HepG2 (cell line): ENCODE measurements around the gene NHSL1. TPM values are rescaled to one million over a fixed set of nuclear protein-coding genes. Genes with fewer than 3 reads are reported as not detected.
A peak's percentile ranks its signal among the peaks of the same experiment; 100 is the strongest.

ENCODE experiments used
- CCAR2 ChIP-seq: fragments of 200-400 bp; formaldehyde crosslinking; optimal IDR thresholded peaks from 2 replicates; pipeline ENCODE3; 2018; ENCODE audit warnings: low read depth, mild to moderate bottlenecking, low read length, moderate library complexity
- MED13 ChIP-seq: sonication (generic); formaldehyde crosslinking; IDR thresholded peaks from 2 replicates; pipeline ENCODE4 v1.5.0; 2020; ENCODE audit warnings: missing genetic modification reagents
- NFE2L2 ChIP-seq: fragments of 150-350 bp; IDR thresholded peaks from 2 replicates; pipeline ENCODE4 v1.6.1; 2014; ENCODE audit warnings: low read length
- PCBP1 ChIP-seq: fragments of 200-400 bp; formaldehyde crosslinking; IDR thresholded peaks from 2 replicates; pipeline ENCODE4 v1.6.1; 2017; ENCODE audit warnings: mild to moderate bottlenecking, low read depth, low read length, borderline replicate concordance
- PHF5A ChIP-seq: IDR thresholded peaks from one replicate; pipeline ENCODE4 v1.6.1; 2018; ENCODE audit warnings: low read depth, missing genetic modification reagents; ENCODE audit not compliant: unreplicated experiment
- RFX5 ChIP-seq: IDR thresholded peaks from 2 replicates; pipeline ENCODE4 v1.6.1; 2011; ENCODE audit warnings: low read depth, low read length, improper control_type of control experiment
- RNF2 ChIP-seq: fragments of 450-650 bp; conservative IDR thresholded peaks from 2 replicates; pipeline ENCODE4 v1.6.1; 2016; ENCODE audit warnings: low read depth
- SP5 ChIP-seq: IDR thresholded peaks from 2 replicates; pipeline ENCODE4 v1.6.1; 2016; ENCODE audit warnings: low read depth, borderline replicate concordance
- TARDBP ChIP-seq: sonication (generic); formaldehyde crosslinking; IDR thresholded peaks from 2 replicates; pipeline ENCODE4 v1.8.0; 2022; ENCODE audit warnings: mild to moderate bottlenecking, missing genetic modification reagents
- ZBTB1 ChIP-seq: sonication (generic); formaldehyde crosslinking; IDR thresholded peaks from 2 replicates; pipeline ENCODE4 v1.4.0; 2020; ENCODE audit warnings: missing genetic modification reagents, borderline replicate concordance
- ZNF10 ChIP-seq: sonication (generic); formaldehyde crosslinking; IDR thresholded peaks from 2 replicates; pipeline ENCODE4 v1.4.0; 2020; ENCODE audit warnings: mild to moderate bottlenecking, low read depth, missing genetic modification reagents, borderline replicate concordance
- ZNF33A ChIP-seq: sonication (generic); formaldehyde crosslinking; IDR thresholded peaks from 2 replicates; pipeline ENCODE4 v1.5.1; 2020; ENCODE audit warnings: missing genetic modification reagents, mild to moderate bottlenecking, moderate library complexity, borderline replicate concordance
- ZNF34 ChIP-seq: sonication (generic); formaldehyde crosslinking; IDR thresholded peaks from 2 replicates; pipeline ENCODE4 v1.4.0; 2020; ENCODE audit warnings: mild to moderate bottlenecking, missing genetic modification reagents, borderline replicate concordance
- ZNF44 ChIP-seq: sonication (generic); formaldehyde crosslinking; IDR thresholded peaks from 2 replicates; pipeline ENCODE4 v1.5.1; 2020; ENCODE audit warnings: mild to moderate bottlenecking, missing genetic modification reagents
- ZNF644 ChIP-seq: IDR thresholded peaks from 2 replicates; pipeline ENCODE4 v1.6.1; 2016; ENCODE audit warnings: low read depth
- ZXDC ChIP-seq: sonication (generic); formaldehyde crosslinking; IDR thresholded peaks from 2 replicates; pipeline ENCODE4 v1.5.0; 2020; ENCODE audit warnings: mild to moderate bottlenecking, missing genetic modification reagents
- polyA plus RNA-seq, 8 experiments: library from polyadenylated mRNA; depleted of rRNA in 3 of 8; stranded (reverse) in 7 of 8; unstranded in 1 of 8; fragments of >200 nt; fragmentation: Illumina TruSeq in 4 of 8; extraction: Trizol in 4 of 8; gene quantifications; 2 replicates each; pipeline versions ENCODE4 v1.2.1 to v1.2.3, GENCODE V29; 2011 to 2016; ENCODE audit warnings: low read depth in 4 of 8, missing spikeins in 1 of 8, mixed read lengths in 1 of 8; ENCODE audit not compliant: insufficient read depth in 1 of 8
- total RNA-seq, 5 experiments: library from RNA; depleted of rRNA; stranded (reverse); fragments of >200 nt; fragmentation: Illumina TruSeq; extraction: Trizol; gene quantifications; 2 replicates each; pipeline ENCODE4 v1.2.3, GENCODE V29; 2016; ENCODE audit warnings: low read depth in 1 of 5
- TF ChIP-seq, protein P1 (sequence below): sonication (generic); formaldehyde crosslinking; IDR thresholded peaks from 2 replicates; pipeline ENCODE4 v1.5.1; 2020; ENCODE audit warnings: missing genetic modification reagents, mild to moderate bottlenecking, borderline replicate concordance
- TF ChIP-seq, protein P2 (sequence below): IDR thresholded peaks from 2 replicates; pipeline ENCODE4 v1.6.1; 2018; ENCODE audit warnings: missing genetic modification reagents
- TF ChIP-seq, protein P3 (sequence below): sonication (generic); formaldehyde crosslinking; conservative IDR thresholded peaks from 2 replicates; pipeline ENCODE4 v1.8.0; 2022; ENCODE audit warnings: mild to moderate bottlenecking, moderate library complexity, missing genetic modification reagents
- TF ChIP-seq, protein P4 (sequence below): sonication (generic); formaldehyde crosslinking; IDR thresholded peaks from 2 replicates; pipeline ENCODE4 v1.8.1; 2023; ENCODE audit warnings: mild to moderate bottlenecking, moderate library complexity, missing genetic modification reagents

NHSL1 gene
- total and polyA plus RNA-seq, 2 of the 13 experiments (the other 11 are each of a cell fraction or from before 2014, with no cell fraction given) = 24.9 to 53.6 TPM

DNA sequence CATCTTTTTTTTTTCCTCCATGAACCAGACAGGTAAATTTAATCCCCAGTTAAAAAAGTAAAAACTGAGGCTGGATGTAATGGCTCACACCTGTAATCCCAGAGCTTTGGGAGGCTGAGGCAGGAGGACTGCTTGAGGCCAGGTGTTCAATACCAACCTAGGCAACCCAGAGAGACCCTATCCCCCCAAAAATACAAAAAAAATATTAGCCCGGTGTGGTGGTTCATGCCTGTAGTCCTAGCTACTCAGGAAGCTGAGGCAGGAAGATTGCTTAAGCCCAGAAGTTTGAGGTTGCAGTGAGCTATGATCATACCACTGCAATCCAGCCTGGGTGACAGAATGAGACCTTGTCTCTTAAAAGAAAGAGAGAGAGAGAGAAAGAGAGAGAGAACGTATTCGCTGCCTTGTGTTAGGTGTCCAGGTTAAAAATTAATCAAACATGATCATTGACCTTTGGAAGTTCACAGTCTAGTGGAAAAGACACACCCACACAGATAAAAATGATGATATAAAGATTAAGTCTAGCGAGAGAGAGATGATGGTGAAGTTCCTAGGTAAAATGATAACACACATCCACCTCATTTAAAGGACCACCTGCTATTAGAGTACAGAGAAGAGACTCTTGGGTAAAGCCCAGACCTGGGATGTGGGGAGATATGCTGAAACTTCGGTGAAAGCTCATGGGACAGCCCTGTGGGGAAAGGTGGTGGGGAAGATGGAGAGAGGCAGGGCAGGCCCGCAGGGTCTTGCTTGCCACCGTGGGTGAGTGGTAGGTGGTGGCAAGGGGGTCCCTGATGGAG, 4.8 kb upstream of the NHSL1 start (continued):
- TF ChIP-seq, protein P1, sequence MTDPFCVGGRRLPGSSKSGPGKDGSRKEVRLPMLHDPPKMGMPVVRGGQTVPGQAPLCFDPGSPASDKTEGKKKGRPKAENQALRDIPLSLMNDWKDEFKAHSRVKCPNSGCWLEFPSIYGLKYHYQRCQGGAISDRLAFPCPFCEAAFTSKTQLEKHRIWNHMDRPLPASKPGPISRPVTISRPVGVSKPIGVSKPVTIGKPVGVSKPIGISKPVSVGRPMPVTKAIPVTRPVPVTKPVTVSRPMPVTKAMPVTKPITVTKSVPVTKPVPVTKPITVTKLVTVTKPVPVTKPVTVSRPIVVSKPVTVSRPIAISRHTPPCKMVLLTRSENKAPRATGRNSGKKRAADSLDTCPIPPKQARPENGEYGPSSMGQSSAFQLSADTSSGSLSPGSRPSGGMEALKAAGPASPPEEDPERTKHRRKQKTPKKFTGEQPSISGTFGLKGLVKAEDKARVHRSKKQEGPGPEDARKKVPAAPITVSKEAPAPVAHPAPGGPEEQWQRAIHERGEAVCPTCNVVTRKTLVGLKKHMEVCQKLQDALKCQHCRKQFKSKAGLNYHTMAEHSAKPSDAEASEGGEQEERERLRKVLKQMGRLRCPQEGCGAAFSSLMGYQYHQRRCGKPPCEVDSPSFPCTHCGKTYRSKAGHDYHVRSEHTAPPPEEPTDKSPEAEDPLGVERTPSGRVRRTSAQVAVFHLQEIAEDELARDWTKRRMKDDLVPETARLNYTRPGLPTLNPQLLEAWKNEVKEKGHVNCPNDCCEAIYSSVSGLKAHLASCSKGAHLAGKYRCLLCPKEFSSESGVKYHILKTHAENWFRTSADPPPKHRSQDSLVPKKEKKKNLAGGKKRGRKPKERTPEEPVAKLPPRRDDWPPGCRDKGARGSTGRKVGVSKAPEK (CRISPR knock-in tag) = no peak; the same call in 1 of the 2 replicates
- TF ChIP-seq, protein P2, sequence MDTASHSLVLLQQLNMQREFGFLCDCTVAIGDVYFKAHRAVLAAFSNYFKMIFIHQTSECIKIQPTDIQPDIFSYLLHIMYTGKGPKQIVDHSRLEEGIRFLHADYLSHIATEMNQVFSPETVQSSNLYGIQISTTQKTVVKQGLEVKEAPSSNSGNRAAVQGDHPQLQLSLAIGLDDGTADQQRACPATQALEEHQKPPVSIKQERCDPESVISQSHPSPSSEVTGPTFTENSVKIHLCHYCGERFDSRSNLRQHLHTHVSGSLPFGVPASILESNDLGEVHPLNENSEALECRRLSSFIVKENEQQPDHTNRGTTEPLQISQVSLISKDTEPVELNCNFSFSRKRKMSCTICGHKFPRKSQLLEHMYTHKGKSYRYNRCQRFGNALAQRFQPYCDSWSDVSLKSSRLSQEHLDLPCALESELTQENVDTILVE (CRISPR knock-in tag) = peak; percentile 19; the same call in 1 of the 2 replicates
- TF ChIP-seq MED13 (CRISPR knock-in tag) = peak; percentile 94
- TF ChIP-seq ZNF10 (CRISPR knock-in tag) = no peak
- TF ChIP-seq TARDBP = peak; percentile 92
- TF ChIP-seq ZNF644 = peak; percentile 88
- TF ChIP-seq, protein P3, sequence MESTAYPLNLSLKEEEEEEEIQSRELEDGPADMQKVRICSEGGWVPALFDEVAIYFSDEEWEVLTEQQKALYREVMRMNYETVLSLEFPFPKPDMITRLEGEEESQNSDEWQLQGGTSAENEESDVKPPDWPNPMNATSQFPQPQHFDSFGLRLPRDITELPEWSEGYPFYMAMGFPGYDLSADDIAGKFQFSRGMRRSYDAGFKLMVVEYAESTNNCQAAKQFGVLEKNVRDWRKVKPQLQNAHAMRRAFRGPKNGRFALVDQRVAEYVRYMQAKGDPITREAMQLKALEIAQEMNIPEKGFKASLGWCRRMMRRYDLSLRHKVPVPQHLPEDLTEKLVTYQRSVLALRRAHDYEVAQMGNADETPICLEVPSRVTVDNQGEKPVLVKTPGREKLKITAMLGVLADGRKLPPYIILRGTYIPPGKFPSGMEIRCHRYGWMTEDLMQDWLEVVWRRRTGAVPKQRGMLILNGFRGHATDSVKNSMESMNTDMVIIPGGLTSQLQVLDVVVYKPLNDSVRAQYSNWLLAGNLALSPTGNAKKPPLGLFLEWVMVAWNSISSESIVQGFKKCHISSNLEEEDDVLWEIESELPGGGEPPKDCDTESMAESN (CRISPR knock-in tag) = no peak
- TF ChIP-seq ZNF44 (CRISPR knock-in tag) = no peak
- no peak for TF ChIP-seq ZXDC (CRISPR knock-in tag)
- TF ChIP-seq ZNF33A (CRISPR knock-in tag) = no peak
- TF ChIP-seq PCBP1 = no peak
- TF ChIP-seq RFX5 = no peak
- TF ChIP-seq, protein P4, sequence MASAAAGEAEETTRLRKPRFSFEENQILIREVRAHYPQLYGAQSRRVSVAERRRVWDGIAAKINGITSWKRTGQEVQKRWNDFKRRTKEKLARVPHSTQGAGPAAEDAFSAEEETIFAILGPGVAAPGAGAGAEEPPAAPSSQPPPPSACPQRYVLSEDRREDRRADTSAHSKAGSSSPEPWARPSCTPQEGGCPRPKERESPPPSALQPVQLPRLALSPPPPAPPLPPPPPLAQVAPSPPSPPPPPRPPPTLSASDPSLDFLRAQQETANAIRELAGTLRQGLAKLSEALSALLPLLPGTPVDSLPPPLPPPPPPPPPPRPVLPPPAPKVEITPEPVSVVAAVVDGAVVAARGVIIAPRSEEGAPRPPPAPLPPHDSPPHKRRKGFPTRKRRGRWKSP (CRISPR knock-in tag) = peak; percentile 66; the same call in 1 of the 2 replicates
- no peak for TF ChIP-seq ZNF34 (CRISPR knock-in tag)
- no peak for TF ChIP-seq NFE2L2
- TF ChIP-seq ZBTB1 = no peak
- TF ChIP-seq PHF5A (CRISPR knock-in tag) = peak; percentile 67
- no peak for TF ChIP-seq RNF2
- peak; percentile 99 for TF ChIP-seq SP5 (CRISPR knock-in tag)
- TF ChIP-seq CCAR2 = no peak
